Choroid plexus epithelial cell (primary cell): ENCODE measurements around the gene CECR2.

Experiments used
- DNase-seq: peaks from one replicate; pipeline ENCODE4 v3.0.0-alpha.2; 2010; ENCODE audit warnings: low read depth
- H3K4me3 ChIP-seq: 2 replicates; pipeline ENCODE4 v1.5.1; 2011; ENCODE audit warnings: low read depth, mild to moderate bottlenecking, control low read depth, low read length, moderate library complexity
- CTCF ChIP-seq: conservative IDR thresholded peaks from 2 replicates; pipeline ENCODE4 v1.5.1; 2011; ENCODE audit warnings: low read depth, mild to moderate bottlenecking, control low read depth, inconsistent platforms, low read length, moderate library complexity

CECR2 gene

GRCh38 chr22:17541476-17541875 is 172.2 kb downstream of the CECR2 start:
- no peak for TF ChIP-seq CTCF
- H3K4me3 ChIP-seq: no peak overlapping the region
- no peak for DNase-seq

- no peak for TF ChIP-seq CTCF
- no peak overlapping the region for H3K4me3 ChIP-seq
- no peak for DNase-seq
These were observed 173.2 kb downstream of the CECR2 start for GRCh38 chr22:17542452-17542851.

- no peak for TF ChIP-seq CTCF
- H3K4me3 ChIP-seq: no peak overlapping the region
- DNase-seq: no peak
These were observed 178.9 kb downstream of the CECR2 start for GRCh38 chr22:17548010-17548755.

GRCh38 chr22:17548756-17549035 is 179.4 kb downstream of the CECR2 start:
- no peak for DNase-seq
- TF ChIP-seq CTCF: no peak
- no peak overlapping the region for H3K4me3 ChIP-seq

GRCh38 chr22:17549183-17549582 is 179.9 kb downstream of the CECR2 start:
- no peak overlapping the region for H3K4me3 ChIP-seq
- no peak for DNase-seq
- TF ChIP-seq CTCF: no peak

- no peak overlapping the region for H3K4me3 ChIP-seq
- no peak for DNase-seq
- no peak for TF ChIP-seq CTCF
These were observed 180.4 kb downstream of the CECR2 start for GRCh38 chr22:17549655-17550054.

GRCh38 chr22:17552737-17553136 is 183.5 kb downstream of the CECR2 start:
- no peak overlapping the region for H3K4me3 ChIP-seq
- TF ChIP-seq CTCF: no peak

More at GRCh38 chr22:17552737-17553136, 183.5 kb downstream of the CECR2 start:
- no peak for DNase-seq
